ENCODE data around the gene SMG9.
"Not testable (repeated sequence)": the region's sequence is repeated elsewhere in the genome, so short reads cannot be mapped to it uniquely, and the experiment has no call there.

- not testable (repeated sequence) for TF ChIP-seq CTCF (IDR thresholded peaks at IDR 0.05; ENCODE audit: insufficient read depth, low read depth, low read length); EZH2 (IDR thresholded peaks at IDR 0.05; ENCODE audit: insufficient read depth, low read length)
Observed at GRCh38 chr19:43764684-43765083, 9.9 kb upstream of the SMG9 start.

Data from astrocyte (in vitro differentiated cells and primary cell).